ENCODE data around the gene ST7. TPM values are rescaled to one million over a fixed set of nuclear protein-coding genes. Genes with fewer than 3 reads are reported as not detected.

Gene ST7
- polyA plus RNA-seq, 1 donor from 2014 or later = 4.4 TPM

- H3K36me3 Mint-ChIP-seq = no peaks in the 10 kb centered on the region
- no peaks in the 10 kb centered on the region for H3K27me3 Mint-ChIP-seq
- H3K9me3 Mint-ChIP-seq = no peaks in the 10 kb centered on the region
- peaks cover 0 to 2% (median 0%) of the 10 kb centered on the region in 3 donors for H3K4me1 Mint-ChIP-seq
- H3K4me3 Mint-ChIP-seq = no peak overlapping the region
- H3K27ac Mint-ChIP-seq = no peak overlapping the region
Observed at GRCh38 chr7:117212969-117213877, 259.9 kb downstream of the ST7 start.

DNA sequence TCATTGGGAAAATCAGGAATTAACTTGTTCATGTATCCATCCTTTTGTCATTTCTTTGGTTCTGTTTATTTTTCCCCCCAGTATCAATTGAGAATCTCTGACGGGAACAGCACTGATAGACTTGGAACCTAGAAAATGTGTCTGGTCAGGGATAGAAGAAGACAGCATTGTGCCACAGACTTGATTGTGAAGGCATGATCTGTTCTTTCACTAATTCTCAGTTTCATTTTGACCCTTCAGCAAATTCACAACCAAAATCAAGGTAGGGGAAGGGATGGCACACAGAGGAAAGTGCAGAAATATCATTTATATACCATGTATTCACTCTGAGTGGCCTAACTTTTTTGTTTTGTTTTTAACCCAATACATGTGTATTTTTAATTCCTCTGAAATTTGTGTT lies 262.7 kb downstream of the ST7 start:
- H3K9me3 Mint-ChIP-seq = no peaks in the 10 kb centered on the region
- H3K36me3 Mint-ChIP-seq = no peaks in the 10 kb centered on the region
- H3K27ac Mint-ChIP-seq = no peak overlapping the region
- no peak overlapping the region for H3K4me3 Mint-ChIP-seq
- H3K27me3 Mint-ChIP-seq = no peaks in the 10 kb centered on the region
- peaks cover 0 to 2% (median 0%) of the 10 kb centered on the region in 3 donors for H3K4me1 Mint-ChIP-seq

DNA sequence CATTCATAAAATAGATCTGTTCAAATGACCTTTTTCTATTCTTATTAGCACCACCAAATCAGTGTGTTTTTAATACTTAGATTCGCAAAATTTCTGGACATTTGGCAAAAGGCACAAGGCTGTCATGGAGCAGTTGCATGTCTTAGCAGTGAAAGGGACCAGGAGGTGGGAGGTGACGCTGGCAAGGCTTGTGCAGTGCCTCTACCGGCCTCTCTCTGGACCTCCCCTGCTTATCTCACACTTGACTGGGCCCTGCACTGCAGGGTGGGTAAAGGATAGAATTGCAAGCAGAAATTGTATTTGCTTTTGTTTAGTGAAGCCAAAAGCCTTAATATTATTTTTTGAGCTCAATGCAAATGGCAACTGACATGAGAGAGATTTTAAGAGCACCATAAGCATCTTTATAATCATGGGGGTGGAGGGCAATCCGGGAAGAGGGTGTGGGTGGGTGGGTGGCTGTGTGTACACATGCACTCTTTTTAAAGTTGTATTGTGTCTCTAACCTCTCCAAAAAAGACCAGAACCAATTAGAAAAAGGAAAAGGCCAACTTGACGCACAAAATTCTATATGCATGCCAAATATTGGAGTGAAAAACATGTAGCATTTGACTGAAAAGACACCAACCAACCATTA lies 263.3 kb downstream of the ST7 start:
- no peaks in the 10 kb centered on the region for H3K9me3 Mint-ChIP-seq
- H3K4me1 Mint-ChIP-seq = peaks cover 0 to 2% (median 0%) of the 10 kb centered on the region in 3 donors
- no peaks in the 10 kb centered on the region for H3K27me3 Mint-ChIP-seq
- no peak overlapping the region for H3K4me3 Mint-ChIP-seq
- H3K27ac Mint-ChIP-seq = no peak overlapping the region
- H3K36me3 Mint-ChIP-seq = no peaks in the 10 kb centered on the region

- Mint-ChIP-seq H3K4me1 (peaks cover 0 to 2% (median 0%) of the 10 kb centered on the region in 3 donors), H3K9me3 (no peaks in the 10 kb centered on the region), H3K27me3 (no peaks in the 10 kb centered on the region), H3K36me3 (no peaks in the 10 kb centered on the region), H3K27ac (no peak overlapping the region), H3K4me3 (no peak overlapping the region)
Observed at GRCh38 chr7:117217106-117218035, 264.1 kb downstream of the ST7 start.

DNA sequence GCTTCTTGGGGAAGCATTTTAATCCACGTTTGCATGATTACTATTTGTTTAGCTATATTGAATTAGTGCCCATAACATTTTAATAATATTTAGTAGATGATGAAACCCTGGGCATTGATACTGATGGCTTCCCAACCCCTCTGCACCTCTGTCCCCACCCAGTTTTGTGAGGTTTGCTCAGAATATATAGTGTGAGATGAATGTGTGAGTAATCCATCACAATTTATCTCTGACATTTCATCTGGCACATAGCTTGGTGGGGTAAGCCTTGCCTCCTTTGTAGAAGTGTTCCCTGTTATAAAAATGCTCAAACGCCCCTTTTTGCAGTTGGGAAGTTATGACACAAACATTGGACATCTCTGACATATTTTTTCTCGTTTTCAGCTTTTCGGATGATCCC lies 265.4 kb downstream of the ST7 start:
- Mint-ChIP-seq H3K36me3 (peaks cover 2% of the 10 kb centered on the region), H3K27me3 (no peaks in the 10 kb centered on the region), H3K4me1 (no peaks in the 10 kb centered on the region), H3K4me3 (no peak overlapping the region), H3K9me3 (no peaks in the 10 kb centered on the region), H3K27ac (no peak overlapping the region)

GRCh38 chr7:117219485-117219884 lies 266.2 kb downstream of the ST7 start:
- H3K27me3 Mint-ChIP-seq = no peaks in the 10 kb centered on the region
- H3K4me1 Mint-ChIP-seq = no peaks in the 10 kb centered on the region
- H3K36me3 Mint-ChIP-seq = peaks cover 2% of the 10 kb centered on the region
- no peak overlapping the region for H3K27ac Mint-ChIP-seq
- H3K4me3 Mint-ChIP-seq = no peak overlapping the region
- H3K9me3 Mint-ChIP-seq = no peaks in the 10 kb centered on the region

- no peak overlapping the region for H3K27ac Mint-ChIP-seq
- no peaks in the 10 kb centered on the region for H3K27me3 Mint-ChIP-seq
- H3K4me1 Mint-ChIP-seq = no peaks in the 10 kb centered on the region
- H3K36me3 Mint-ChIP-seq = peaks cover 2% of the 10 kb centered on the region
- no peak overlapping the region for H3K4me3 Mint-ChIP-seq
- no peaks in the 10 kb centered on the region for H3K9me3 Mint-ChIP-seq
Observed at GRCh38 chr7:117220836-117221235, 267.5 kb downstream of the ST7 start.

GRCh38 chr7:117225536-117225935 lies 272.2 kb downstream of the ST7 start:
- Mint-ChIP-seq H3K36me3 (peaks cover 2% of the 10 kb centered on the region), H3K27me3 (no peaks in the 10 kb centered on the region), H3K9me3 (no peaks in the 10 kb centered on the region), H3K27ac (no peak overlapping the region), H3K4me3 (no peak overlapping the region), H3K4me1 (peaks cover 0 to 3% (median 2%) of the 10 kb centered on the region in 3 donors)

- Mint-ChIP-seq H3K27me3 (no peaks in the 10 kb centered on the region), H3K4me1 (peaks cover 2 to 8% (median 3%) of the 10 kb centered on the region in 3 donors), H3K36me3 (peaks cover 2% of the 10 kb centered on the region), H3K4me3 (no peak overlapping the region), H3K9me3 (peaks cover 0 to under 1% (median 0%) of the 10 kb centered on the region in 3 donors), H3K27ac (no peak overlapping the region)
Observed at GRCh38 chr7:117227091-117227490, 273.8 kb downstream of the ST7 start.

DNA sequence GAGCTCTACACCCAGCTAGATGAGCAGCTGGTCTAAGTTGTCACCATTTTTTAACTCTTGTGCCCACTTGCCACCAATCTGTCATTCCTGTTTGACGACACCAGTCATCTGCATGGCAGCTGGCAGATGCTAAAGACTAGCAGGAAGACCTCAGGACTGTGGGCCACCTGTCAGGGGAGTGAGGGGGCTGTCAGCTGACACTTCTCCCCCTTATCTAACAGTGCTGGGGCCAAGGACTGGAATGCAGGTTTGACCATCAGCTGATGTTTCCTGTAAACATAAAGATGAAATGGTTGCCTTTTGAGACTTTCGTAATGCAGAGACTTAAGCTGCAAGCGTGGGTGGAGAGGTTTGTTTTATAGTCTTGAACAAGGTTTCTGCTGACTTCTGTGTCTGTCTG lies 276.0 kb downstream of the ST7 start:
- no peaks in the 10 kb centered on the region for H3K36me3 Mint-ChIP-seq
- H3K9me3 Mint-ChIP-seq = peaks cover 0 to 6% (median 2%) of the 10 kb centered on the region in 3 donors
- no peak overlapping the region for H3K27ac Mint-ChIP-seq
- no peaks in the 10 kb centered on the region for H3K27me3 Mint-ChIP-seq
- H3K4me3 Mint-ChIP-seq = no peak overlapping the region
- H3K4me1 Mint-ChIP-seq = peaks cover 2 to 8% (median 3%) of the 10 kb centered on the region in 3 donors

DNA sequence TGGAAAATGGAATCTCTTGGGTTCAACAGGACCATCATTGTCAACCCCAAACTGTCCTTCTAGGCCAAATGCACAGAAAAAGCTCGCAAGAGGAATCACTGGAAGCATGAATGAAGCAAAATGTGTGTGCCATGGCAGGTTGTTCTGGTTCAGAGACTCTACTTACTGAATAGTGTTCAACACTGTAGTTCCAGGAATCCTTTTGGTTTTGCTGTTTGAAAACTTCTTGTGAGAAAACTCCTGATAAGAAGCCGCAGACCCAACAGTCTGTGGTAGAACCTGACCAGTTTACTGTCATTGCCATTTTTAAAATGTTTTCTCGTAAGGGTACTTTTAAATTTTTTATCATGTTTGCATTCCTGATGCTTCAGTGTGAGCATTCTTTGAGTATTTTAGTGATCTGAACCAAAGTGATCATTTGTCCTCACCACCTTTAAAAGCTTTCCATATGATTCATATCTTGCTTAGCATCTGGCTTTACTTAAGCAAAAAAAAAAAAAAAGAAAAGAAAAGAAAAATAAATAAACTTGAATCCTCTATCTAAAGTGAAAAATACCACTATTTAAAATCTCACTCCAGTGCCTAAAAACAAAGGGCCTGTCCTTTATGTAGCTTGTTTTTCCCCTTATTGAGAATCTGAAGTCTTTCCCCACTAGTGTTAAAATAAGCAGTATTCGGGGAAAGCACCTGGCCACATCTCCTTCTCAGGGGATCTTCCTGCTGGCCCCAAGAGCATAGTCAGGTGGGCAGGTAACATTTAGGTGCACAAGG lies 277.2 kb downstream of the ST7 start:
- Mint-ChIP-seq H3K36me3 (peaks cover 2% of the 10 kb centered on the region), H3K27me3 (no peaks in the 10 kb centered on the region), H3K27ac (no peak overlapping the region), H3K4me3 (no peak overlapping the region), H3K4me1 (peaks cover 2 to 8% (median 3%) of the 10 kb centered on the region in 3 donors), H3K9me3 (peaks cover 0 to 6% (median 3%) of the 10 kb centered on the region in 3 donors)

GRCh38 chr7:117231047-117231359 lies 277.7 kb downstream of the ST7 start:
- Mint-ChIP-seq H3K27ac (no peak overlapping the region), H3K4me3 (no peak overlapping the region), H3K4me1 (peaks cover 2 to 8% (median 3%) of the 10 kb centered on the region in 3 donors), H3K36me3 (peaks cover 2% of the 10 kb centered on the region), H3K9me3 (peaks cover 1 to 6% (median 3%) of the 10 kb centered on the region in 3 donors), H3K27me3 (no peaks in the 10 kb centered on the region)

- peaks cover 2% of the 10 kb centered on the region for H3K27me3 Mint-ChIP-seq
- no peaks in the 10 kb centered on the region for H3K4me1 Mint-ChIP-seq
- H3K27ac Mint-ChIP-seq = no peak overlapping the region
- H3K9me3 Mint-ChIP-seq = peaks cover 1 to 11% (median 2%) of the 10 kb centered on the region in 3 donors
- no peak overlapping the region for H3K4me3 Mint-ChIP-seq
- peaks cover 7% of the 10 kb centered on the region for H3K36me3 Mint-ChIP-seq
Observed at GRCh38 chr7:117237646-117238045, 284.3 kb downstream of the ST7 start.

DNA sequence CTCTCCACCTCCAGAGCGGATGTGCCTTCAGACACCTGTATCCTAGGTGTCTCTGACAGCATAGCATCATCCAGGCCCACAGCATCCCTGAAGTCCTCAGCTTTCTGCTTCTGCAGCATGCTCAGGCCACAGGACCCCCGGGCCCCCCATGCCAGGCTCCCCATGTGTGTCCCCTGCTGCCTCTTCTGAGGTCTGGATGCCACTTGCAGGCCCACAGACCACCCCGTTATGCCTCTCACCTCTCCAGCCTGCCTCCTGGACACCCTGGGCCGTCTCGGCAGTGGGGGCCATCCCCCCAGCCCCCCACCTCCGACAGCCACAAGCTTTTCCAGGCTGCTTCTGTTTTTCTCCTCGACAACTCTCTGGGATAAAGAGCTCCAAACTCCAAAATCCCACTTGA lies 285.2 kb downstream of the ST7 start:
- peaks cover 7% of the 10 kb centered on the region for H3K36me3 Mint-ChIP-seq
- H3K9me3 Mint-ChIP-seq = peaks cover 1 to 7% (median 2%) of the 10 kb centered on the region in 3 donors
- peaks cover 2% of the 10 kb centered on the region for H3K27me3 Mint-ChIP-seq
- H3K27ac Mint-ChIP-seq = no peak overlapping the region
- no peaks in the 10 kb centered on the region for H3K4me1 Mint-ChIP-seq
- no peak overlapping the region for H3K4me3 Mint-ChIP-seq
